VCaP (cell line): ENCODE measurements around the gene PFN3.
A peak's percentile ranks its signal among the peaks of the same experiment; 100 is the strongest.

Experiments used
- H3K27ac ChIP-seq: fragments of 450-650 bp; 2 replicates; pipeline ENCODE4 v1.5.1; 2017
- TF ChIP-seq, protein P1 (sequence below): fragments of 450-650 bp; conservative IDR thresholded peaks from 2 replicates; pipeline ENCODE4 v1.5.1; 2017; ENCODE audit warnings: mild to moderate bottlenecking, moderate library complexity

PFN3 gene

GRCh38 chr5:177429248-177430040, 29.0 kb upstream of the PFN3 start:
- H3K27ac ChIP-seq: peak overlapping the region; percentile 95; the same call in 1 of the 2 replicates
- TF ChIP-seq, protein P1, sequence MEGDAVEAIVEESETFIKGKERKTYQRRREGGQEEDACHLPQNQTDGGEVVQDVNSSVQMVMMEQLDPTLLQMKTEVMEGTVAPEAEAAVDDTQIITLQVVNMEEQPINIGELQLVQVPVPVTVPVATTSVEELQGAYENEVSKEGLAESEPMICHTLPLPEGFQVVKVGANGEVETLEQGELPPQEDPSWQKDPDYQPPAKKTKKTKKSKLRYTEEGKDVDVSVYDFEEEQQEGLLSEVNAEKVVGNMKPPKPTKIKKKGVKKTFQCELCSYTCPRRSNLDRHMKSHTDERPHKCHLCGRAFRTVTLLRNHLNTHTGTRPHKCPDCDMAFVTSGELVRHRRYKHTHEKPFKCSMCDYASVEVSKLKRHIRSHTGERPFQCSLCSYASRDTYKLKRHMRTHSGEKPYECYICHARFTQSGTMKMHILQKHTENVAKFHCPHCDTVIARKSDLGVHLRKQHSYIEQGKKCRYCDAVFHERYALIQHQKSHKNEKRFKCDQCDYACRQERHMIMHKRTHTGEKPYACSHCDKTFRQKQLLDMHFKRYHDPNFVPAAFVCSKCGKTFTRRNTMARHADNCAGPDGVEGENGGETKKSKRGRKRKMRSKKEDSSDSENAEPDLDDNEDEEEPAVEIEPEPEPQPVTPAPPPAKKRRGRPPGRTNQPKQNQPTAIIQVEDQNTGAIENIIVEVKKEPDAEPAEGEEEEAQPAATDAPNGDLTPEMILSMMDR: no peak

DNA sequence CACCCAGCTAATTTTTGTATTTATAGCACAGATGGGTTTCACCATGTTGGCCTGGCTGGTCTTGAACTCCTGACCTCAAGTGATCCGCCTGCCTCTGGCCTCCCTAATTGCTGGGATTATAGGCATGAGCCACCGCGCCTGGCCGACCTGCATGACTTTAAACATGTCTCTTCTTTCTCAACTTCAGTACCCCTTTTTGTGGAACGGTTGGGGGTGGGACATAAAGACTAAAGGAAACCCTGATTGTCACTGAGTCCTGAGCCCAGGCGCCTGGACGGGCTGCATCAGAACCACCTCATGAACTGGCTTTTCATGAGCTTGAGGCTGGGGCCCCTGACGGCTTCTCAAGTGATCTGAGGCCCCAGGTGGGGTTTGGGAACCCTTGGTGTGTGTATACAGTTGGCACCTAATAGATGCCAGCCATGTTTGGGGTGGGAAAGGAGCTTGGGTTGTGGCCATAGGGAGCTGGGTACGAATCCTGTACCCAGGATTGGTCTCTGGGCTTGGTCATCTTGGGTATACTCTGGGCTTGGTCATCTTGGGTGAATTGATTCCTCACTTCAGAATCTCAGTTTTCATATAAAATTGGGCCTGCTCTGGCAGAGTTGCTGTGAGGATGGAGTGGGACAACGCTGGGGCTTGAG, 28.2 kb upstream of the PFN3 start:
- TF ChIP-seq, protein P1: no peak
- peak overlapping the region; percentile 95; the same call in 1 of the 2 replicates for H3K27ac ChIP-seq

GRCh38 chr5:177427919-177428573, 27.6 kb upstream of the PFN3 start:
- TF ChIP-seq, protein P1: no peak
- peak overlapping the region; percentile 95 for H3K27ac ChIP-seq

DNA sequence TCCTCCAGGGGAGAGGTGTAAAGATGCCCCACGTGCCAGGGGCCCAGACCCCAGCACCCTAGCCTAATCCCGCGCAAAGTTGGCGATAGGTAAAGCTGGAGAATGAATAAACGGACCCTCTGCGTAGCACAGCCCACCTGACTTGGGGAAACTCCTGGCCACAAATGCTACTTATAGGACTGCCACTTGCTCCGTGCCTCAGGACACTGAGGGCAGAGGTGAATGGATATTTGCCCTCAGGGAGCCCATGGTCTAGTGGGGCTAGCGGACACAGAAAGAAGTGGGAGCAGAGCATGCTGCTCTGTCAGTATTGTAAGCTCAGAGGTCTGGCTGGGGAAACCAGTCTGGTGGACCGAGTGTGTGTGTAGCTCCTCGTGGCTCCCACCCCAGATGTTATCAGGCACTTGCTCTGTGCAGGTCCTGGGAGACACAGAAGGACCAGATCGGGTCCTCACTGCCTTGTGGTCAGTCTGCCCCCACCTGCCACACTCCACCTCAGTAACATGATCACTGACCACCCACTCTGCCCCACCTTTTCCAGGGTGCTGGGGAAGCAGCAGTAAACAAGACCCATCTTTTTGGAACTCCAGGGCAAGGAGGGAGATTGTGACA, 26.9 kb upstream of the PFN3 start:
- H3K27ac ChIP-seq: peak overlapping the region; percentile 95
- TF ChIP-seq, protein P1: no peak

DNA sequence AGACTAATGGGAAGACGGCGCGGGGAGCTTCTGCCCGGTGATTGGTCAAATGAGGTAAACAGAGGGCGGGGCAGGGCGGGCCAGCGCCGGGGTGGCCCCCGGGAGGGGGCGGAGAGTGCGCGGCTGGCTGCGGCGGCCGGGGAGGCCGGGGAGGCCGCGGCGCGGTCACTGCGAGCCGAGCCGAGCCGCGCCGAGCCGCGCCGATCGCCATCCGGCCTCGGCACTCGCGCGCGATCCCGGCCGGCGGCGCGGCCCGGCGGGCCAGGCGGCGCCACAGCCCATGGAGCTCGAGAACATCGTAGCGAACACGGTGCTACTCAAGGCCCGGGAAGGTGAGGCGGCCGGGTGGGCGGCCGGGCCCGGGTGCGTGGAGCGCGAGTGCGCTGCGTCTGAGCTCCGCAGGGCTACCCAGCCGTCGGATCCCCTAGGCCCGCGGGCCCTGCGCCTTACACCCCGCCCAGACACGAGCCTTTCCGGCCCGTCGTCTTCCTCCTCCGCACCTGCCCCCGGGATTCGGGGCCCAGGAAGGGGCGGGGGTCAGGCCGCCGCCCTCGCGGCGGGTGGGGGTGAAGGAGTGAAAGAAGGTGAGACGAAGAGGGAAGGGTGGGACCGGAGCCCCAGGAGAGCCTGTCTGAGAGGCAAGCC, 26.2 kb upstream of the PFN3 start, which contains the start of gene GRK6:
TSS of gene GRK6 (plus strand) at position 111 of the 645 bp plus-strand sequence. CDS start at position 281, 170 bp downstream.
- peak within 1 kb of the TSS; percentile 95 for H3K27ac ChIP-seq
- TF ChIP-seq, protein P1: no peak

DNA sequence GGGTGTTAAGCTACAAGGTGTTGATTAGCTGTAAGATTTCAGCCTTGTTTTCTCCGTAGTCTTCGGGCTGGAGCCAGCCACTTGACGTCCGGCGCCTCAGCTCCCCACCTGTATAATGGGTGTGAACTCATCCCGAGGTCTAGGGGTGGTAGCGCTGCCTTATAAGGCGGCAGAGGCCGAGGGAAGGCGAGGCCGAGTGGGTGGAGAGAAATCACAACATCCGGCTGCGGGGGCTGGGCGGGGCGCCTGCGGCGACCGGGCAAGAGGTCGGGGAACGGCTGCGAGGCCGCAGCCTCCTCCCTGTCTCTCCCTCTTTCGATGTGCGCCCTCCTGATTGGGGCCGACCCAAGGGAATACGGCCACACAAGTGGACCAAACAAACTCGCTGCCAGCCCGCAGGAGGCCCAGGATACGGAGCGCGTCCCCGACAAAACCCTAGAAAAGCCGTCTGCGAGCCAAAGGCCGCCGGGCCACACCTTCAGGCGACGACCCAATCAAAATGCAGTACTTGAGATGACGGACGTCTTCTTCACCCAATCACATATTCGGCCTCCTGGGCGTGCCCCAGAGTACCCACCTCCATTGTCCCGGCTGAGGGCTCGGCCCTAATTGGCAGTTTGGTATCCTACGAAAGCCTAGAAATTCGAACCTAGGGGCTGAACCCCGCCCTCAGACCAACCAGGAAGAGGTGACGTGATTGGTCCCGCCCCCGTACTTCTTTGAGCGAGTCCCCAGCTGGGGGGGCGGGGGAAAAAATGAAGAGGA, 25.5 kb upstream of the PFN3 start:
- TF ChIP-seq, protein P1: no peak
- peak overlapping the region; percentile 95 for H3K27ac ChIP-seq
